Measurements from ENCODE around the gene SHC4.

GRCh38 chr15:48802257-48802656, 161.5 kb downstream of the SHC4 start:
- TF ChIP-seq CTCF (IDR thresholded peaks at IDR 0.05): no peak
- no peak for TF ChIP-seq ZFX (IDR thresholded peaks at IDR 0.05; ENCODE audit: borderline replicate concordance)

All from 22Rv1 (cell line).